H4 (cell line): Measurements from ENCODE around the gene RASL10A. TPM values are rescaled to one million over a fixed set of nuclear protein-coding genes. Genes with fewer than 3 reads are reported as not detected.

Experiments used
- DNase-seq: peaks from one replicate; pipeline ENCODE4 v3.0.0-alpha.2; 2015; ENCODE audit warnings: low spot score
- total RNA-seq: library from RNA; depleted of rRNA; stranded (reverse); fragments of >200 nt; shearing (Covaris generic); gene quantifications from 2 replicates; pipeline ENCODE4 v1.2.3, GENCODE V29; 2014

Gene RASL10A
- total RNA-seq, 1 experiment from 2014 or later, result not detected

DNA sequence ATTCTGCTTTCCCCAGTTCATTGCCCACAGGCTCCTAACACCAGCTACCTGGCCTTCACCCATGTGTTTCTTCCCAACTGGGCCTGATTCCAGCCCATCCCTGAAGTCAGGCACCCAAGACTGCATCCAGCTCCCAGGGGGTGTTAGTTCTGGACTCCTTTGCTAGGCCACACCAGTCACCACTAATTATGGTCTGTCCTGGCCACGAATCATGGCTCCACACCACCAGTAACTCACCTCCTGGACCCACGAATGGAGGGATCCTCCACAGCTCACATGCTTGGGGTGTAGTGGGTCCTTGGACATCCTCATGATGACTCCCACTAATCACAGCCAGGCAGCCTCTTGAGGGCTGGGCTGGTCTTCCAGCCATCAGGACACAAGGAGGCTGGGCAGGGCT is 3.6 kb upstream of the RASL10A start:
- DNase-seq, result no peak

DNA sequence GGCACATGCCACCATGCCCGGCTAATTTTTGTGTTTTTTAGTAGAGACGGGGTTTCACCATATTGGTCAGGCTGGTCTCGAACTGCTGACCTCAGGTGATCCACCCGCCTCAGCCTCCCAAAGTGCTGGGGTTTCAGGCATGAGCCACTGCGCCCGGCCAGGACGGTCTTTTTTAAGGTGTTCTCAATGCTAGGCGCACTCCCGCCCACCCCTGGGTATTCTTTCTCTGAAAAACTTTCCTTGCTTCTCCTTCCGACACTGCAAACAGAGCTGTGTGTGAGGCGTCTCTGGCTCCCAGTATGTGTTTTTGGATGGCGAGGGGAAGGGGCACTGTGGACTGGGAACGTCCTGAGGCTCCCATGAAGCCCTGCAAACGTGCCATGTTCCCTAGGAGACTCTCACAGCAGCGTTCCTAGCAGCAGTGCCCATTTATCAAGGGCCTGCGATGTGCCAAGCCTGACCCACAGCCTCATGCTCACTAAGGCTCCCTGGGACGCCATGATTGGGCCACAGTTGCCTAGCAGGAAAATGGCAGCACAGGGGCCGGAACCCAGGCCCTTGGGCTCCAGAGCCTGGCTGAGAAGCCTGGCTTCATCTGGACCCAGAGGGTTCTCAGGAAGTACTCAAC is 2.4 kb upstream of the RASL10A start:
- DNase-seq, result no peak

DNA sequence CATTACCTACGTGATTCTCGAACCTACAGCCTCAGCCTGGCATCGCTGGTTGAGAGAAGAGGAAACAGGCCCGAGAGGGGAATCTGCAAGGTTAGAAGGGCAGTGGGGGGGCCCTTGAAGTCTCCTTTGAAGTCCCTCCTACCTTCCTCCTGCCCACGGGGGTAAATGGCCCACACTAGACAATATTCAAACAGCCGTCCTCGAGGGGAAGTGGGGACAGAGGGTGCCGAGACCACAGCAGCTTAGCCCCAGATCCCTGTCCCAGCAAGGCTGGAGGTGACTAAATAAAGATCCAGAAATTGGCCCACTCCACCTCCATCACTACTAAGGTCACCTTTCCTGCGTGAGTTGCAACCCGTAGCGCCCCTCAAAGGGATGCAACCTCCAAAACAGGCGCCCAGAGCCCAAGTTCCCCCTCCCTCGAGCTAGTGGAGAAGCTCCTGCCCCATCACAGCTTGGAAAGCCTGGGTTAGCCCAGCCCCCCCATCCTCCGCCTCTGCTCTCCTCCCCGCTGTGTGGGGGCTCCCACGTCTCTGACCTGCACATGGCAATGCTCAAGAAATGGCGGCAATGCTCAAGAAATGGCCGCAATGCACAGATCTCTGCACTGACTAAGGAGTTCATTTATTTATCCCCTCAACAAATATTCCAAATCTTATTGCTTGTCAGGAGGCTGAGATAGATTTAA is 788 bp upstream of the RASL10A start:
- no peak for DNase-seq

DNA sequence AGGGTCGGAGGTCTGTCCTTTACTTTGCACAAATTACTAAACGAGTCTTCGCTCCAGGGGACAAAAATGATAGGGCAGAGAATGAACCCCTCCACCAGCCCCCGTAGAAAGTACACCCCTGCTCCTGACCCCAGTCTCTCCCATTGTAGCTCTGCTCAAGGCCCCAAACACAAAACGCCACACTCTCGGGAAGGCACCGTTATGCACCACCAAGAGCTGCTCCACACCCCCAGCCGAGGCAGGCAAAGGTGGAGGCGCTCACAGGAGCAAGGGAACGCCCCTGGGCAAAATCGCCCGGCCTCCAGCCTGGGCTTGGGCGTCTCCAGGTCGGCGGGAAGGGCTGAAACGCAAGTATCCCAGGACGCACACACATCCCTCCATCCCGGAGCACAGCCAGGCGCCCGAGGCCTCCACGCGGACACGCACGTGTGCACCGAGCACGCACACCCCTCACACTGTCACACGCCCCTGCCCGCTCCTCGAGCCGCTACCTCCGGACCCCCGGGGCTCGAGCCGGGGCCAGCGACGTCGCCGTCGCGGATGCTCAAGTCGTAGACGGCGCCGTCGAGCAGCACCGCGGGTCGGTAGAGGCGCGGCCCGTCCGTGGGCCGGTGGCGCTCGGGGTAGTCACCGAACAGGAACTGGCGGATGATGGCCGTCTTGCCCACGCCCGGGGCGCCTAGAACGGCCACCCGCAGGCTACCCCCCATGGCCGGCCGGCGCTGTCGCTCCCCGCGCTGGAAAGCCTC is 786 bp downstream of the RASL10A start:
- DNase-seq, result no peak

DNA sequence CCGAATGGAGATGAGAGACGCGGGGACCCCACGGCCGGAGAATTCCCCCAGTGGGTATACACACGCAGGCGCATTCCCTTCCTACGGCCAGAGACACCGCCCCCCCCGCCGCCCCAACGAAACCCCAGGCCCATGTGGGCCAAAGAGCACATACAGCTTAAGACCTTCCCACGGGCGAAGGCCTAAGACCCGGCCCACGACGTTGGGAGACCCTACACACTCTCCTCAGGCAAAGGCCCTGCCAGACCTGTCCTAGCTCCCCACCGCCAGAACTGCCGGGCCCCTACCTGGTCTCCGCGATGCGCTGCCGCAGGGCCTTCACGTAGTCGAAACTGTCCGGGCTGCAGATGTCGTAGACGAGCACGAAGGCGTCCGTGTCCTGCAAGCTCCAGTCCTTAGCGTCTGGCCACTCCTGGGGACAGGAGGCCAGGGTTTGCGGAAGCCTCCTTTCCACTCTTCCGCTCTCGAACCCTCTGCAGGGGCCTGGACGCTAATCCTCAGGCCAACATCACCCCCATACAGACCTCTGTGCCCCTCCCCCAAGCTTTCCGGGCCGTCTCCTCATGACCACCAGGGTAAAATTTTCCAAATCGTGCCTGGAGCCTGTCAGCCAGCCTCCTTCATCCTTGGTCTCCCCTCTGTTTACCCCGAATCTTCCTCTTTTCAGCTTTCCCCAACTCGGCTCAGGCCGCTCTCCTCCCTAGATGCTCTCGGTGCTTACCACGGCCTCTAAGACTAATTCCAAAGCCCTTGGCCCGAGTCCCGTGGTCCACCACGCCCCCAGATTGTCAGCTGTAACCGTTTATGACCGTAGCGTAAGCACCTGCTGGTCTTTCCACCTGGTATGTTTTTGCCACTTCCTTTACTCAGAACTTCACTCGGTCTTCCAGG is 1.7 kb downstream of the RASL10A start:
- no peak for DNase-seq

DNA sequence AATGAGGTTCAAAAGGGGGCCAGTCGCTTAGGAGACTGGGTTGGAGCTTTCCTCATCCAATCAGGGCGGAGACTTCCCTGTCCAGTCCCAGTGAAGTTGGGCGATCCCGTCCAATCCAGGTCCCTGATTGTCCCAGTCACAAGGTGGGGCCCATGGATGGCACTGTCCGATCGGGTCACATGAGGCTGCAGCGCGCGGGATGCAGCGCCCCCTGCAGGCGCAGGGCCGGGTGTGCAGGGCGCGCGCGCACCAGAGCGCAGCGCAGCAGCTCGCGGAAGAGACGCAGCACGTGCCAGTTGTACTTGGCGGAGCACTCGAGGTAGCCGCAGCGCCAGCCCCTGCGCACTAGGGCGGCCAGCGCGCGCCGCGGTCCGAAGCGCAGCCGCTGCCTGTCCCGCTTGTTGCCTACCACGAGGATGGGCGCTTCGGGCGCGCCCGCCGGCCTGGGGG is 2.3 kb downstream of the RASL10A start:
- no peak for DNase-seq

DNA sequence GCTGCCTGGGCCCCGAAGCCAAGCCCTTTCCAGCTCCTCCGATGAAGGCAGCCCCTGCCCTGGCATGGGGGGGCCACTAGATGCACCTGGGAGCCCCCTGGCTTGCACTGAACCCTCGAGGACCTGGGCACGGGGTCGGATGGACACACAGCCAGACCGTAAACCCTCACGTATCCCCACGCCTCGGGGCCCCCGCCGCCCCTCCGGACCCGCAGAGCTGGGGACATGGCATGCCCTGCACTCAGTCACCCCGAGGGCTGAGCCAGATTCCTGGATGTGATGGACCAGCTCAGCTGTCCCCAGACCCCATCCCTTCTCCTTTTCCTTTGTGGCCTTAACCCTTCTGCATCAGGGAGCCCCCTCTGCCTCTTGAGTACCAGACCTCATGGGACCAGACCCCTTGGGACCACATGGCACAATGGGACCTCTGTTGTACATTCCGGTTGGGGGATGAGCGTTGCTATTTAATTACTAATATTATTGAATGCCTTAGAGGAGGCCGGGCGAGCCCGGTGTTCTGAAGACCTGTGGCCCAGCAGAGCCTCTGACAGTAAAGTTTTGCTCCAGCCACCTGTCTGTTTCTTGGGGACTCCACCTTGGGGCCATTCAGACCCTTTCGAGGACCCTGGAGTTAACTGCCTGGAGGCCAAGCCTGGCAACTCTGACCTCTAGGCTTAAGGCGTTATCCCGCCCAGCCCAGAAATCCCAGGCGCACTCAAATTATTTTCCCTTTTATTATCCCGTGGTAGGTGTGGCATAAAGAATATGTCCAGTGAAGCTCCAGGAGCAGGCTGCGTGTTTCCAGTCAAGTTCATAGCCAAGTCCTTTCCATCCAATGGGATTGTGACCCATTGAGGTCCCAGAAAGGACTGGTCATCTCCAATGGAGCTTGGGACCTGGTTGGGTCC is 3.0 kb downstream of the RASL10A start:
- DNase-seq, result no peak

DNA sequence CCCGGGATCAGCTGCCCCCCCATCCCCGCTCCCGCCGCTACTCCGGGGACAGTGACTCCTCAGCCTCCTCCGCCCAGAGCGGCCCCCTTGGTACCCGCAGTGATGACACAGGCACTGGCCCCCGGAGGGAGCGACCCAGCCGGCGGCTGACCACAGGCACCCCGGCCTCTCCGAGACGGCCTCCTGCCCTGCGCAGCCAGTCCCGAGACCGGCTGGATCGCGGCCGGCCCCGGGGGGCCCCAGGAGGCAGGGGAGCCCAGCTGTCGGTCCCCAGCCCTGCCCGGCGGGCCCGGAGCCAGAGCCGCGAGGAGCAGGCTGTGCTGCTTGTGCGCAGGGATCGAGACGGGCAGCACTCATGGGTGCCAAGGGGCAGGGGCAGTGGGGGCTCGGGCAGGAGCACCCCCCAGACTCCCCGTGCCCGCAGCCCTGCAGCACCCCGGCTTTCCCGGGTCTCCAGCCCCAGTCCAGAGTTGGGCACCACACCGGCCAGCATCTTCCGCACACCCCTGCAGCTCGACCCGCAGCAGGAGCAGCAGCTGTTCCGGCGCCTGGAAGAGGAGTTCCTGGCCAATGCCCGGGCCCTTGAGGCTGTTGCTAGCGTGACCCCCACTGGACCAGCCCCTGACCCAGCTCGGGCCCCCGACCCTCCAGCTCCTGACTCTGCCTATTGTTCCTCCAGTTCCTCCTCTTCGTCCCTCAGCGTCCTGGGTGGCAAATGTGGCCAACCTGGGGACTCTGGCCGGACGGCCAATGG is 3.9 kb downstream of the RASL10A start:
- no peak for DNase-seq

DNA sequence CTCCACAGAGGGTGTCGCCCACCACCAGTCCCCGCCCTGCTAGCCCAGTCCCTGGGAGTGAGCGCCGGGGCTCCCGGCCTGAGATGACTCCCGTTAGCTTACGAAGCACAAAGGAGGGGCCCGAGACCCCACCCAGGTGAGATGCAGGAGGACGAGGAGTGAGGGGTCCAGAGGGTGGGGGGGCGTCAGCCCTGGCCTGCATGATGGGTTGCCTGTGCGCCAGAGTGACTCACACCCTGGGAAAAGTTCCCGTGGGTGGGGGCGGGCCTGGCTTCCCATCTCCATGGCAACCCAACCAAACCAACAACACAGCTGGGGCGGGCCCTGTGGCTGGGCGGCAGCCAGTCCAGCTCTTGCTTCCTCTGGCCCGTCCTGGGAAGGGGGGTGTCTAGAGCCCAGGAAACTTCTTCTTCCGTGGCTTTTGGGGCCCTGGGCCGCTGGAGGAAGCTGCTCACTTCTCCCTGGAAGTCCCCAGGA is 4.6 kb downstream of the RASL10A start:
- DNase-seq, result peak; percentile 85

DNA sequence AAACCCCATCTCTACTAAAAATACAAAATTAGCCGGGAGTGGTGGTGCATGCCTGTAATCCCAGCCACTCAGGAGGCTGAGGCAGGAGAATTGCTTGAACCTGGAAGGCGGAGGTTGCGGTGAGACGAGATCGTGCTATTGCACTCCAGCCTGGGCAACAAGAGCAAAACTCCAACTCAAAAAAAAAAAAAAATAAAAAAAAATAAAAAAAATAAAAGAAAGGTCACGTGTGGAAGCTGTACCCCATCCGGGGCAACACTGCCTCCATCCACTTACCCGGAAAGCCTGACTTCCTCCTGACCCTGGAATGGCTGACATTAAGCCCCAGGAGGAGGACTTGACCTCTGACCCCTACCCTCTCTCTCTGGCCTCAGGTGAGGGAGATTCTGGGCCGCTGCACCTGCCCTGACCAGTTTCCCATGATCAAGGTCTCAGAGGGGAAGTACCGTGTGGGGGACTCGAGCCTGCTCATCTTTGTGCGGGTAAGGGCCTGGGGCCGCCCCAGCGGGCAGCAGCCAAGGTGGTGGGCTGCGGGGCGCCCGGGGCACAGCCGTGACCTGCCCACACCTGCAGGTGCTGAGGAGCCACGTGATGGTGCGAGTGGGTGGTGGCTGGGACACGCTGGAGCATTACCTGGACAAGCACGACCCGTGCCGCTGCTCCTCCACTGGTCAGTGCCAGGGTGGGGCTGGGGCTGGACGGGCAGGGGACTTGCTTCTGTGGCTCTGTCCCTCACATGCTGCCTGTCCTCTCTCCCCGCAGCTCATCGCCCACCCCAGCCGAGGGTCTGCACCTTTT is 5.2 kb downstream of the RASL10A start:
- DNase-seq, result no peak

DNA sequence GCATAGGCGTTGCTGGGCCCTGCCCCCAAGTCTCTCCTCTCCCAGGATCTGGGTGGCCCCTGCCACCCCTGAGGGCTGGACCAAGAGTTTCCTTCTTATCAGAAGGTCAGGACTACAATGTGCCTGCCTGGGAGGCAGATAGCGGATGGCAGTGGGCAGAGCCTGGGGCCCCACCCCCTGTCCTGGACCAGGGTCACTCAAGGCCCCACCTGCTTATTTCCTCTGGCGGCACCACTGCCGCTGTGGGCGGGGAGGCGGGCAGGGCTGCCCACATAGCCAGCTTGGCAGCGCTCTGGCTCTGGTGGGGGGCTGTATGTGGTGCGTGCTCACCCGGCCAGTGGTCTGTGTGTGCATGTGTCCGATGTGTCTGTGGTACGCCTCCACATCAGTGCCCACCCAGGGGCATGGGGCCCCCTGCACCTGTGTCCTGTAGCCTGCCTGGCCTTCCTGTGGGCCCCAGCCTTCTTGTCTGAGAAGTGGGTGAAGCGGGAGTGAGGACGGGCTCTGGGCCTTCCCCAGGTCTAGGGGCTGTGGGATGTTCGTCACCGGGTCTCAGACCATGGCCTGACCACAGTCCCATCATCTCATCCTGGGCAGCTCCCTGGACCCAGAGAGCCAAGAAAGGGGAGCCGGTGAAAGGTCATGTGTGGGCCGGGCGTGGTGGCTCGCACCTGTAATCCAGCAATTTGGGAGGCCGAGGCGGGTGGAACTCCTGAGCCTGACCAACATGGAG is 6.0 kb downstream of the RASL10A start:
- DNase-seq, result peak; percentile 19

DNA sequence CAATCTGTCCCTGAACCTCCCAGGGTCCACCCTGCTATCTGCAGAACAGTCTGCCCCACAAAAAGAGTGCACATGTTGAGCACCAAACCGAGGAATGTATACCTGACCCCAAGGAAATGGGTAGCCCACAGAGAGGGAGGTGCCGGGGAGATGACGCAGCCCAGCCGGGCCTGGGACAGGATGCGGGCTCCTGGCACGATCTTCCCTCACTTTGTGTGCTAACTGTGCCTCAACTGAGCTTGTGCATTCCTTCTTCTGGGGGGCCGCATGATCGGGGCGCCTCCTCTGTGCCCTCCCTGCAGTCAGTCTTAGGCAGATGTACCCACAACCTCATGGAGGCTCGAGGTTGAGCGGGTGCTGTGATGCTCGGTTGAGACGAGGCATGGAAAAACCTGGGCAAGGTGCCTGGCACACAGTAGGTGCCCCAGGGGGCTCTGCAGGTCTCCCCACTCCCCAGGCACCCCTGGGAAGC is 6.7 kb downstream of the RASL10A start:
- DNase-seq, result peak; percentile 71

DNA sequence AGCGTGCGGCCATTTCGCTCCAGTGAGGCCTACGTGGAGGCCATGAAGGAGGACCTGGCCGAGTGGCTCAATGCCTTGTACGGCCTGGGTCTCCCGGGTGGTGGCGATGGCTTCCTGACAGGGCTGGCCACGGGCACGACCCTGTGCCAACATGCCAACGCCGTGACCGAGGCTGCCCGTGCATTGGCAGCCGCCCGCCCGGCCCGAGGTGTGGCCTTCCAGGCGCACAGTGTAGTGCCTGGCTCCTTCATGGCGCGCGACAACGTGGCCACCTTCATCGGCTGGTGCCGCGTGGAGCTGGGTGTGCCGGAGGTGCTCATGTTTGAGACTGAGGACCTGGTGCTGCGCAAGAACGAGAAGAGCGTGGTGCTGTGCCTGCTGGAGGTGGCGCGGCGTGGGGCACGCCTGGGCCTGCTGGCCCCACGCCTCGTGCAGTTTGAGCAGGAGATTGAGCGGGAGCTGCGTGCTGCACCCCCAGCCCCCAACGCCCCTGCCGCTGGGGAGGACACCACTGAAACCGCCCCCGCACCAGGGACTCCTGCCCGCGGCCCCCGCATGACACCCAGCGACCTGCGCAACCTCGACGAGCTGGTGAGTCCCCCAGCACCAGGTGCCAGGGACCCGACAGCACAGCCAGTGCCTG is 7.2 kb downstream of the RASL10A start:
- DNase-seq, result no peak

DNA sequence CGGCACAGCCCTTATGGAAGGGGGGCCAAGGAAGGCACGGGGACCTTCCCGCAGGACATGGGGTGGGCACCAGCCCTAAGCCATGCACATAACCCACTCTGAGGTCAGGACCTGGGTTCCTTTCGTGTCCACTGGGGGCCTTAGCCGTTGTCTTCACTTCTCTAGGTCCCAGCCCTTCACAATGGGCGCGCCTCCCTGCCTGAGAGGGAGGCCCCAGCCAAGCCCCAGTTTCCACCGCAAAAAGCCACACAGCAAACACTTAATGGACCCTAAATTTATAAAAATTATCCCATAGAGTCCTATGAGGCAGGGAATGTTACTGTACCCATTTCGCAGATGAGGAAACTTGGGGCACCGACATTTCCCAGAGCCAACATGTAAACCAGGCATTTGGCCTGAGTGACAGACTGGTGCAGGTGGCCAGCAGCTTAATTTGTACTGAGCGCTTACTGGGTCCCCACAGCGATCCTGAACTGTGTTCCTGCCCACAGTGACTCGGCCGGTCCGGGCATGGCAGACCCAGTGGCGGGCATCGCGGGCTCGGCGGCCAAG is 7.8 kb downstream of the RASL10A start:
- no peak for DNase-seq

DNA sequence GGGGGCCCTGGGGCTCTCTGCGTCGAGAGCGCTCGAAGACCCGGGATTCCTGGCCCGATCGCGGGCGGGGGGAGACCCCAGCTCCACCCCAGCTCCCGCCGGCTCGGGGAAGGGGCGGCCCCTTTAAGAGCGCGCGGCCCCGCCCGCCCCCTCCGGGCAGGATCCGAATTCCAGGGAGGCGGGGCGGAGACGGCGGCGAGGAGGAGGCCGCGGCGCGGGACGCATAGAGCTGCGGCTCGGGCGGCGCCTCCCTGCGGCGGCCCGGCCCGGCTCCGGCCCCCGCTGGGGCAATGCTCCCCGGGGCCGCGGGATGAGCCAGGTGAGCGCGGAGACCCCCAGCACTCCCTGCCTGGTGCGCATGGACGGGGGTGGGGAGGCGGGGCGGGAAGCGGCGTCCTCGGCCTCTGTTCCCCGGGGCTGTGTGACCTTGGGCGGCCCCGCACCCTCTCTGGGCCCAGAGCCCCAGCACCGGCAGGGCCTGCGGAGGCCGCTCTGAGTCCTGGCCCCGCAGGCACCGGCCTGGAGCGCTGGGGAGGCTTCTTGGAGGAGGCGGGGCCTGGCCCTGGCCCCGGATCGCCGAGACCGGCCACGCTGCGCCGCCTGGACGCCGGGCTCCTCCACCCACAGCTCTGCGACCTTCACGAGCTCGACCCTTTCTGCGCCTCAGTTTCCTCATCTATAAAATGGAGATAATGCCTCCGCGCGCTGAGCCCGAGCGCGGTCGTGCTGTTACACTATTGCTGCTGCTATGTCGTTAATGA is 8.5 kb downstream of the RASL10A start:
- DNase-seq, result peak; percentile 40

DNA sequence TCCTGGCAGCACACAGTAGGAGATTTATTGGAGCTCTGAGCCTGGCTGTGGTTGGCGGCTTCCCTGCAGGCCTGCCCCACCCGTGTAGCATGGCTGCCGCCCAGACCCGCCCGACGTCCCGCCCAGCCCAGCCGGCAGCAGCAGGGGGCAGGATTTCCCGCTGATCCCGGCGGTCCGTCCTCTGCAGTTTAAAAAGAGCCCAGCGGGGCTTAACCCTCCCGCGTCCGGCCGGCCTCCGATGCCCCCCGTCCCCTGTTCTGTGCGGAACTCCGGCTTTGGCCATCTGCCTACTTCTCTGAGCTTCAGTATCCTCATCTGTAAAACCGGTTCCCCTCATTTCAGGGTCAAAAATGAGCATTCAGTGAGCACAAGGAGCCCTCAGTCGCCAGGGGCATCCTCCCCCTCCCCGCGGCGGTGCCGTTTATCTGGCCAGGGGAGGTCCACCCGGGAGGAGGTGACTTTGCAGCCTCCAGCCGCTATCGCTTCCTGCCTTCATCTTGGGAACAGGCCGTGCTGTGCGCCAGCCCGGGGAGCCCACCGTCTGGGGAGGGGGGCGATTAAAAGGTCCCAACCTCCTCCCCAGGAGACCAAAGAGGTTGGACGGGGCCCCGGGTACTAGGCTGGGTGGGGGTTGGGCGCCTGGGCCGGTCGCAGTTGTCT is 9.2 kb downstream of the RASL10A start, which contains the start of gene GAS2L1:
TSS of gene GAS2L1 (plus strand) at position 476 of the 660 bp plus-strand sequence. CDS start 1,456 bp downstream, outside the sequence.
- peak; percentile 53 for DNase-seq
